K562 (cell line): ENCODE results near the gene PTPRT. TPM values are rescaled to one million over a fixed set of nuclear protein-coding genes. Genes with fewer than 3 reads are reported as not detected.

Source experiments
- ATAC-seq: fragments of 200-7000 bp; cut with Tn5 transposase; 3 replicates; pipeline ENCODE4 v1.9.1; 2020; ENCODE audit warnings: moderate library complexity
- BruUV-seq: library from RNA; stranded (reverse); fragments of 400-500 nt; replicated peaks from 2 replicates; lab custom pipeline; 2021; lab: Mats Ljungman, UMichigan
- CTCF ChIA-PET: fragments of 300-600 bp; formaldehyde crosslinking; extraction: SDS; loops from one replicate; lab custom pipeline; 2021; ENCODE audit warnings: low intra/inter-chr PET ratio; lab: Yijun Ruan, JAX
- POLR2A ChIA-PET: fragments of 300-600, 350-650 bp; sonication (Branson Sonifier 250); formaldehyde crosslinking; extraction: SDS; loops from one replicate; lab custom pipeline; 2021; ENCODE audit warnings: antibody characterized with exemption, inconsistent platforms; lab: Yijun Ruan, JAX
- DNase-seq, 4 experiments: peaks; one replicate each; pipeline versions ENCODE4 v3.0.0 to v3.0.0-alpha.2; 2011 to 2018; ENCODE audit warnings: low spot score in 3 of 4, mixed read lengths in 3 of 4; ENCODE audit errors: extremely low read depth in 1 of 4
- FAIRE-seq: peaks from 2 replicates; lab custom pipeline; 2011; peaks lifted over from hg19 to GRCh38; lab: Jason Lieb, UNC
- H2AFZ ChIP-seq: 2 replicates; pipeline ENCODE4 v1.6.0; 2011; ENCODE audit warnings: low read depth, low read length, control low read depth, inconsistent platforms
- H3K27ac ChIP-seq: fragments of 200-600 bp; 3 replicates; pipeline ENCODE4 v1.8.0; 2011; ENCODE audit warnings: low read depth, mild to moderate bottlenecking, control low read depth, inconsistent platforms, low read length, moderate library complexity, mixed read lengths; ENCODE audit errors: extremely low read depth
- H3K27me3 ChIP-seq, 2 experiments: fragments of 300-600 bp in 1 of 2; 2 replicates in 1 of 2; 3 replicates in 1 of 2; pipeline versions ENCODE4 v1.6.0 to v1.8.0; 2011; ENCODE audit warnings: inconsistent platforms in 2 of 2, low read length in 2 of 2, mild to moderate bottlenecking in 1 of 2, mixed read lengths in 1 of 2, moderate library complexity in 1 of 2; ENCODE audit not compliant: control insufficient read depth in 2 of 2, insufficient read depth in 2 of 2
- H3K36me3 ChIP-seq: fragments of 300-600 bp; 3 replicates; pipeline ENCODE4 v1.8.0; 2011; ENCODE audit warnings: mild to moderate bottlenecking, low read length, inconsistent platforms; ENCODE audit not compliant: control insufficient read depth, insufficient read depth
- H3K4me1 ChIP-seq, 2 experiments: fragments of 200-600 bp in 1 of 2; replicated peaks in 1 of 2; 2 replicates in 1 of 2; 3 replicates in 1 of 2; pipeline versions ENCODE4 v1.5.1 to v1.8.0; 2011; ENCODE audit warnings: inconsistent platforms in 2 of 2, low read length in 2 of 2, mild to moderate bottlenecking in 1 of 2, mixed read lengths in 1 of 2, moderate library complexity in 1 of 2; ENCODE audit not compliant: control insufficient read depth in 2 of 2, insufficient read depth in 2 of 2
- H3K4me2 ChIP-seq: 2 replicates; pipeline ENCODE4 v1.6.1; 2011; ENCODE audit warnings: low read length, control low read depth, inconsistent platforms, mixed read lengths; ENCODE audit not compliant: insufficient read depth
- H3K4me3 ChIP-seq: fragments of 200-600 bp; sonication (generic), shearing (Covaris generic); 2 replicates; pipeline ENCODE4 v1.5.1; 2016; ENCODE audit warnings: control low read depth, inconsistent platforms
- H3K79me2 ChIP-seq: fragments of 200-600 bp; 3 replicates; pipeline ENCODE4 v1.8.0; 2011; ENCODE audit warnings: low read length, inconsistent platforms; ENCODE audit not compliant: control insufficient read depth, insufficient read depth
- H3K9ac ChIP-seq, 2 experiments: 2 replicates each; pipeline versions ENCODE4 v1.6.0 to v1.6.1; 2011; ENCODE audit warnings: low read depth in 2 of 2, low read length in 2 of 2, control low read depth in 1 of 2, inconsistent platforms in 1 of 2, mild to moderate bottlenecking in 1 of 2, mixed read lengths in 1 of 2; ENCODE audit not compliant: insufficient read depth in 1 of 2
- H3K9me1 ChIP-seq: one replicate; pipeline ENCODE4 v1.6.0; 2011; ENCODE audit warnings: inconsistent platforms, mild to moderate bottlenecking, low read length, moderate library complexity; ENCODE audit not compliant: control insufficient read depth, insufficient read depth
- H3K9me3 ChIP-seq: replicated peaks from 2 replicates; pipeline ENCODE4 v1.5.1; 2011; ENCODE audit warnings: low read depth, low read length, inconsistent platforms; ENCODE audit not compliant: control insufficient read depth, insufficient read depth
- H4K20me1 ChIP-seq: replicated peaks from 2 replicates; pipeline ENCODE4 v1.6.1; 2011; ENCODE audit warnings: low read length, inconsistent platforms, mixed read lengths; ENCODE audit not compliant: control insufficient read depth, insufficient read depth
- CREM ChIP-seq: IDR thresholded peaks from 2 replicates; pipeline ENCODE4 v1.6.1; 2014; ENCODE audit warnings: antibody characterized with exemption, low read depth
- LEF1 ChIP-seq: fragments of 450-650 bp; IDR thresholded peaks from 2 replicates; pipeline ENCODE4 v1.6.1; 2016; ENCODE audit warnings: mild to moderate bottlenecking
- NFATC3 ChIP-seq: fragments of 450-650 bp; IDR thresholded peaks from 2 replicates; pipeline ENCODE4 v1.6.1; 2017; ENCODE audit warnings: mild to moderate bottlenecking
- PML ChIP-seq: IDR thresholded peaks from 2 replicates; pipeline ENCODE4 v1.6.1; 2012; ENCODE audit warnings: low read length, inconsistent platforms
- POLR2B ChIP-seq: fragments of 450-650 bp; IDR thresholded peaks from 2 replicates; pipeline ENCODE4 v1.6.1; 2018; ENCODE audit warnings: low read depth; ENCODE audit not compliant: partially characterized antibody
- SRSF3 ChIP-seq: fragments of 200-400 bp; formaldehyde crosslinking; IDR thresholded peaks from 2 replicates; pipeline ENCODE4 v1.6.1; 2016; ENCODE audit warnings: mild to moderate bottlenecking, low read length, moderate library complexity; ENCODE audit not compliant: insufficient read depth
- SUPT5H ChIP-seq: fragments of 450-650 bp; IDR thresholded peaks from 2 replicates; pipeline ENCODE4 v1.6.1; 2016
- WGBS: fragments of 100-300 bp; shearing (Covaris generic); methylation state at CpG from one replicate; pipeline ENCODE4 v1.1.6; 2016; ENCODE audit warnings: low coverage, mixed read lengths; ENCODE audit not compliant: insufficient coverage; ENCODE audit errors: missing lambda C conversion rate; 5-methylcytosine and 5-hydroxymethylcytosine counted together
- in situ Hi-C: fragments of 300-500 bp; cut with MboI; formaldehyde crosslinking; loops from 4 replicates; pipeline ENCODE4 v1.15.0; 2018; ENCODE audit warnings: inconsistent platforms, mixed read lengths
- intact Hi-C: fragments of 100-400 bp; cut with micrococcal nuclease; formaldehyde crosslinking; loops from 2 replicates; pipeline ENCODE4 v1.14.2; 2022
- polyA plus RNA-seq, 8 experiments: library from polyadenylated mRNA; depleted of rRNA in 4 of 8; stranded (reverse) in 5 of 8; unstranded in 3 of 8; fragments of >200 nt; fragmentation: Nextera tagmentation in 2 of 8; fragmentation: Illumina TruSeq in 1 of 8; extraction: Ambion mirVana in 2 of 8; extraction: Trizol in 1 of 8; gene quantifications; 2 replicates each; pipeline versions ENCODE4 v1.2.1 to v1.2.3, GENCODE V29; 2011 to 2014; ENCODE audit warnings: inconsistent platforms in 1 of 8, missing spikeins in 1 of 8
- total RNA-seq, 7 experiments: library from RNA; depleted of rRNA in 6 of 7; stranded (reverse); fragments of >200 nt in 6 of 7; fragmentation: Illumina TruSeq in 2 of 7; extraction: Trizol in 2 of 7; gene quantifications; 2 replicates each; pipeline versions ENCODE4 v1.2.1 to v1.2.3, GENCODE V29; 2011 to 2021; ENCODE audit warnings: low replicate concordance in 1 of 7
- TF ChIP-seq, protein P1 (sequence below): fragments of 250-450 bp; sonication (Bioruptor Pico); IDR thresholded peaks from 2 replicates; pipeline ENCODE4 v1.5.0; 2021
- TF ChIP-seq, protein P2 (sequence below): fragments of 450-650 bp; conservative IDR thresholded peaks from 2 replicates; pipeline ENCODE4 v1.6.1; 2016; ENCODE audit warnings: missing genetic modification characterization, low read depth, mild to moderate bottlenecking, control low read depth, missing compliant biosample characterization
- TF ChIP-seq, protein P3 (sequence below), 2 experiments: fragments of 450-650 bp in 1 of 2; sonication (generic) in 1 of 2; formaldehyde crosslinking; conservative IDR thresholded peaks; 2 replicates each; pipeline versions ENCODE4 v1.4.0 to v1.8.1; 2020 to 2022; ENCODE audit warnings: mild to moderate bottlenecking in 1 of 2, missing genetic modification reagents in 1 of 2

The PTPRT gene
- total and polyA plus RNA-seq, 9 of the 15 experiments (the other 6 are each of a cell fraction or from before 2014, with no cell fraction given), result not detected

DNA sequence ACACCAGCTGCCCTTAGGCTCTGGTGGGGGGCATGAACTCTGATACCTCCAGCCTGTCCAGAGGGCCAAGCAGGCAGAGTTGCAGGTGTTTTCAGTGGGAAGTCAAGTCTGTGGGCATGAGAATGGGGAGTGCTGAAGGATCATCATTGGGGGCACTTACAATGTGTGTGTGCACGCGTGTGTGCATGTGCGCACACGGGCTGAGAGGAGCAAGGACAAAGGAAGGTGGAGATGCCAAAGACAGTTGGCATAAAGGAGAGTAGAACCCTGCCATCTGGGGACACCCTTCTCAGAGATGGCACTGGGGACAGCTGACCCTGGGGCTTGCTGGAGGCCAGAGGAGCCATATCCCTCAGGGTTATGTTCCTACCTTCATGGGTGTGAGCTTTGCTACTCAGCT, 1163.1 kb downstream of the PTPRT start:
- Histone ChIP-seq H2AFZ (no peak overlapping the region), H3K36me3 (no peaks in the 10 kb centered on the region), H4K20me1 (no peaks in the 10 kb centered on the region), H3K27me3 (no peaks in the 10 kb centered on the region), H3K4me3 (no peak overlapping the region), H3K27ac (no peak overlapping the region), H3K9me1 (no peaks in the 10 kb centered on the region), H3K9ac (no peak overlapping the region), H3K4me1 (no peaks in the 10 kb centered on the region), H3K4me2 (no peak overlapping the region), H3K9me3 (no peaks in the 10 kb centered on the region), H3K79me2 (no peaks in the 10 kb centered on the region)
- no peak for FAIRE-seq
- DNase-seq, result no peak
- CTCF ChIA-PET, result no interaction called here
- in situ Hi-C loops, result no loop called here
- 4% methylated on average over 4 of the region's 4 CpGs for WGBS
- intact Hi-C loops, result loop anchor here (10.0 kb wide), 1 partner anchor 1158 kb away; the partner anchor contains the start of gene PTPRT
- POLR2A ChIA-PET, result no interaction called here
- no TSS peak for BruUV-seq
- TF ChIP-seq, protein P1, sequence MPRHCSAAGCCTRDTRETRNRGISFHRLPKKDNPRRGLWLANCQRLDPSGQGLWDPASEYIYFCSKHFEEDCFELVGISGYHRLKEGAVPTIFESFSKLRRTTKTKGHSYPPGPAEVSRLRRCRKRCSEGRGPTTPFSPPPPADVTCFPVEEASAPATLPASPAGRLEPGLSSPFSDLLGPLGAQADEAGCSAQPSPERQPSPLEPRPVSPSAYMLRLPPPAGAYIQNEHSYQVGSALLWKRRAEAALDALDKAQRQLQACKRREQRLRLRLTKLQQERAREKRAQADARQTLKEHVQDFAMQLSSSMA (CRISPR knock-in tag), result no peak
- TF ChIP-seq NFATC3 (no peak), CREM (no peak), SUPT5H (no peak), LEF1 (no peak), SRSF3 (no peak), POLR2B (no peak), PML (no peak)
- TF ChIP-seq, protein P2, sequence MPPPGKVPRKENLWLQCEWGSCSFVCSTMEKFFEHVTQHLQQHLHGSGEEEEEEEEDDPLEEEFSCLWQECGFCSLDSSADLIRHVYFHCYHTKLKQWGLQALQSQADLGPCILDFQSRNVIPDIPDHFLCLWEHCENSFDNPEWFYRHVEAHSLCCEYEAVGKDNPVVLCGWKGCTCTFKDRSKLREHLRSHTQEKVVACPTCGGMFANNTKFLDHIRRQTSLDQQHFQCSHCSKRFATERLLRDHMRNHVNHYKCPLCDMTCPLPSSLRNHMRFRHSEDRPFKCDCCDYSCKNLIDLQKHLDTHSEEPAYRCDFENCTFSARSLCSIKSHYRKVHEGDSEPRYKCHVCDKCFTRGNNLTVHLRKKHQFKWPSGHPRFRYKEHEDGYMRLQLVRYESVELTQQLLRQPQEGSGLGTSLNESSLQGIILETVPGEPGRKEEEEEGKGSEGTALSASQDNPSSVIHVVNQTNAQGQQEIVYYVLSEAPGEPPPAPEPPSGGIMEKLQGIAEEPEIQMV (tag), result no peak
- TF ChIP-seq, protein P3, sequence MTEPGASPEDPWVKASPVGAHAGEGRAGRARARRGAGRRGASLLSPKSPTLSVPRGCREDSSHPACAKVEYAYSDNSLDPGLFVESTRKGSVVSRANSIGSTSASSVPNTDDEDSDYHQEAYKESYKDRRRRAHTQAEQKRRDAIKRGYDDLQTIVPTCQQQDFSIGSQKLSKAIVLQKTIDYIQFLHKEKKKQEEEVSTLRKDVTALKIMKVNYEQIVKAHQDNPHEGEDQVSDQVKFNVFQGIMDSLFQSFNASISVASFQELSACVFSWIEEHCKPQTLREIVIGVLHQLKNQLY (CRISPR knock-in tag; conservative IDR thresholded peaks at IDR 0.05), result no peak
- ATAC-seq, result no peak
